HG03103 (cell line): ENCODE measurements around the gene KIF20B.

Experiments
- ATAC-seq: cut with Tn5 transposase; IDR thresholded peaks from one replicate; pipeline ENCODE4 v1.9.1; 2021; ENCODE audit warnings: low read depth; ENCODE audit not compliant: unreplicated experiment

Gene KIF20B

GRCh38 chr10:89701242-89702120 lies at the start of gene KIF20B:
KIF20B (plus strand) TSS chr10:89701590; CDS start chr10:89705295, 3,705 bp downstream.
- ATAC-seq: peak; percentile 96

- peak; percentile 57 for ATAC-seq
These were observed 49.3 kb upstream of the KIF20B start for GRCh38 chr10:89651916-89652573.

GRCh38 chr10:89652806-89653370 lies 48.5 kb upstream of the KIF20B start:
- ATAC-seq: no peak

- no peak for ATAC-seq
These were observed 48.0 kb upstream of the KIF20B start for GRCh38 chr10:89653410-89653869.

GRCh38 chr10:89655722-89656121 lies 45.7 kb upstream of the KIF20B start:
- ATAC-seq: no peak

GRCh38 chr10:89657302-89657701 lies 44.1 kb upstream of the KIF20B start:
- no peak for ATAC-seq

GRCh38 chr10:89659143-89660131 lies 42.0 kb upstream of the KIF20B start:
- no peak for ATAC-seq

- ATAC-seq: no peak
These were observed 38.8 kb upstream of the KIF20B start for GRCh38 chr10:89662596-89662995.

GRCh38 chr10:89663144-89663543 lies 38.2 kb upstream of the KIF20B start:
- ATAC-seq: no peak

GRCh38 chr10:89664203-89664602 lies 37.2 kb upstream of the KIF20B start:
- no peak for ATAC-seq

- no peak for ATAC-seq
These were observed 36.1 kb upstream of the KIF20B start for GRCh38 chr10:89665302-89665701.

- ATAC-seq: no peak
These were observed 35.3 kb upstream of the KIF20B start for GRCh38 chr10:89666138-89666537.

- ATAC-seq: no peak
These were observed 32.9 kb upstream of the KIF20B start for GRCh38 chr10:89668386-89669071.

- no peak for ATAC-seq
These were observed 31.4 kb upstream of the KIF20B start for GRCh38 chr10:89669985-89670384.

GRCh38 chr10:89670926-89671325 lies 30.5 kb upstream of the KIF20B start:
- ATAC-seq: no peak

- ATAC-seq: no peak
These were observed 24.0 kb upstream of the KIF20B start for GRCh38 chr10:89677341-89677740.

- ATAC-seq: no peak
These were observed 21.4 kb upstream of the KIF20B start for GRCh38 chr10:89679986-89680385.

- no peak for ATAC-seq
These were observed 17.5 kb upstream of the KIF20B start for GRCh38 chr10:89683883-89684282.

GRCh38 chr10:89684604-89685003 lies 16.8 kb upstream of the KIF20B start:
- no peak for ATAC-seq

- no peak for ATAC-seq
These were observed 15.5 kb upstream of the KIF20B start for GRCh38 chr10:89685936-89686335.
